Suppressor macrophage treated with lipopolysaccharide for 4 hours (primary cell): Measurements from ENCODE around the gene OR52I2.

ENCODE experiments used
- DNase-seq: peaks from one replicate; pipeline ENCODE4 v3.0.0-alpha.2; 2020

The OR52I2 gene

GRCh38 chr11:4581443-4581842 is at the start of gene OR52I2:
Gene OR52I2, plus strand, starts transcription at chr11:4581743.
- DNase-seq = no peak

- DNase-seq = peak; percentile 67
Observed at GRCh38 chr11:4539603-4540219, 41.8 kb upstream of the OR52I2 start.

- DNase-seq = no peak
Observed at GRCh38 chr11:4541071-4541470, 40.5 kb upstream of the OR52I2 start.

GRCh38 chr11:4543561-4543960 is 38.0 kb upstream of the OR52I2 start:
- DNase-seq = no peak

GRCh38 chr11:4544891-4545290 is 36.7 kb upstream of the OR52I2 start, which contains the start of gene OR52M1:
Gene OR52M1, plus strand, starts transcription at chr11:4545191. Its CDS starts 0 bp downstream, at chr11:4545191.
- no peak for DNase-seq

GRCh38 chr11:4546878-4547277 is 34.7 kb upstream of the OR52I2 start:
- no peak for DNase-seq

GRCh38 chr11:4547416-4547815 is 34.1 kb upstream of the OR52I2 start:
- no peak for DNase-seq

- peak; percentile 30 for DNase-seq
Observed at GRCh38 chr11:4551346-4551979, 30.1 kb upstream of the OR52I2 start.

- no peak for DNase-seq
Observed at GRCh38 chr11:4559527-4560440, 21.8 kb upstream of the OR52I2 start.

- no peak for DNase-seq
Observed at GRCh38 chr11:4560467-4560866, 21.1 kb upstream of the OR52I2 start.

GRCh38 chr11:4565371-4565770 is 16.2 kb upstream of the OR52I2 start:
- DNase-seq = no peak

- no peak for DNase-seq
Observed at GRCh38 chr11:4569075-4569474, 12.5 kb upstream of the OR52I2 start.

- DNase-seq = no peak
Observed at GRCh38 chr11:4576880-4577279, 4.7 kb upstream of the OR52I2 start.

- DNase-seq = no peak
Observed at GRCh38 chr11:4577761-4578160, 3.8 kb upstream of the OR52I2 start.

GRCh38 chr11:4578624-4579023 is 2.9 kb upstream of the OR52I2 start:
- DNase-seq = no peak

- no peak for DNase-seq
Observed at GRCh38 chr11:4580124-4580523, 1.4 kb upstream of the OR52I2 start.

- no peak for DNase-seq
Observed at GRCh38 chr11:4589017-4589416, 7.5 kb downstream of the OR52I2 start.

- DNase-seq = no peak
Observed at GRCh38 chr11:4593739-4594138, 12.2 kb downstream of the OR52I2 start, which contains the start of gene OR52I1. Gene OR52I1, plus strand, starts transcription at chr11:4594039. Its CDS starts 0 bp downstream, at chr11:4594039.

GRCh38 chr11:4605057-4605456 is 23.5 kb downstream of the OR52I2 start:
- no peak for DNase-seq

GRCh38 chr11:4606231-4607015 is 24.9 kb downstream of the OR52I2 start:
- no peak for DNase-seq

- DNase-seq = peak; percentile 37
Observed at GRCh38 chr11:4607096-4607495, 25.6 kb downstream of the OR52I2 start.

GRCh38 chr11:4607781-4608666 is 26.5 kb downstream of the OR52I2 start, which contains the start of gene TRIM68:
Gene TRIM68, minus strand, starts transcription at chr11:4608231. Its CDS starts 2,727 bp downstream, at chr11:4605504.
- peak; percentile 97 for DNase-seq
